B cell (primary cell): Measurements from ENCODE around the gene DYRK1A. TPM values are rescaled to one million over a fixed set of nuclear protein-coding genes. Genes with fewer than 3 reads are reported as not detected.

ENCODE experiments used
- ATAC-seq: fragments of 200-7000 bp; cut with Tn5 transposase; one replicate; pipeline ENCODE4 v1.10.0; 2021; ENCODE audit warnings: low read depth, mild to moderate bottlenecking, moderate number of reproducible peaks, moderate library complexity
- CTCF ChIA-PET: fragments of 350-600 bp; sonication (Branson Sonifier 250); formaldehyde crosslinking; loops from one replicate; lab custom pipeline; 2021; ENCODE audit warnings: antibody characterized with exemption, inconsistent platforms; lab: Charles Lee
- POLR2A ChIA-PET: fragments of 350-600 bp; sonication (Branson Sonifier 250); formaldehyde crosslinking; loops from one replicate; lab custom pipeline; 2021; ENCODE audit warnings: antibody characterized with exemption; lab: Charles Lee
- DNase-seq: peaks from one replicate; pipeline ENCODE4 v3.0.0; 2013
- H2AFZ ChIP-seq: 2 replicates; pipeline ENCODE4 v1.6.1; 2012; ENCODE audit warnings: mild to moderate bottlenecking, low read depth, low read length; ENCODE audit not compliant: insufficient read depth, poor library complexity, severe bottlenecking
- H3K27ac ChIP-seq, 2 donors: 1 replicate in 1 of 2; 2 replicates in 1 of 2; pipeline ENCODE4 v1.5.1; 2012 to 2013; ENCODE audit warnings: low read length in 2 of 2, mild to moderate bottlenecking in 2 of 2, moderate library complexity in 1 of 2
- H3K27me3 ChIP-seq, 4 experiments: fragments of 200-600 bp in 1 of 4; sonication (generic) in 1 of 4; replicated peaks in 1 of 4; 1 replicate in 2 of 4; 2 replicates in 2 of 4; pipeline versions ENCODE4 v1.6.1 to v1.7.0; 2013 to 2016; ENCODE audit warnings: low read length in 3 of 4, mild to moderate bottlenecking in 2 of 4, mixed read lengths in 1 of 4, moderate library complexity in 1 of 4; ENCODE audit not compliant: insufficient read depth in 4 of 4, control insufficient read depth in 3 of 4; ENCODE audit errors: control extremely low read depth in 1 of 4
- H3K36me3 ChIP-seq, 2 experiments: replicated peaks in 1 of 2; 1 replicate in 1 of 2; 2 replicates in 1 of 2; pipeline versions ENCODE4 v1.6.1 to v1.7.1; 2013; ENCODE audit warnings: low read length in 1 of 2; ENCODE audit not compliant: insufficient read depth in 2 of 2, control insufficient read depth in 1 of 2; ENCODE audit errors: control extremely low read depth in 1 of 2, extremely low read depth in 1 of 2
- H3K4me1 ChIP-seq, 2 donors: fragments of 200-600 bp in 1 of 2; sonication (generic) in 1 of 2; 1 replicate in 1 of 2; 2 replicates in 1 of 2; pipeline versions ENCODE4 v1.5.1 to v1.6.1; 2013 to 2017; ENCODE audit warnings: low read length in 2 of 2; ENCODE audit not compliant: control insufficient read depth in 2 of 2, insufficient read depth in 2 of 2
- H3K4me2 ChIP-seq: replicated peaks from 2 replicates; pipeline ENCODE3; 2012; ENCODE audit warnings: mild to moderate bottlenecking, low read depth, low read length; ENCODE audit not compliant: poor library complexity, severe bottlenecking
- H3K4me3 ChIP-seq, 5 experiments: fragments of 200-600 bp in 1 of 5; sonication (generic) in 1 of 5; 1 replicate in 3 of 5; 2 replicates in 2 of 5; pipeline versions ENCODE4 v1.5.1 to v1.7.0; 2011 to 2016; ENCODE audit warnings: low read length in 4 of 5, mild to moderate bottlenecking in 4 of 5, low read depth in 2 of 5, control low read depth in 1 of 5, moderate library complexity in 1 of 5; ENCODE audit not compliant: insufficient read depth in 1 of 5; ENCODE audit errors: control extremely low read depth in 1 of 5, extremely low read depth in 1 of 5
- H3K79me2 ChIP-seq: fragments of 200-600 bp; sonication (generic); one replicate; pipeline ENCODE4 v1.6.0; 2016; ENCODE audit warnings: low read length; ENCODE audit not compliant: control insufficient read depth, insufficient read depth
- H3K9ac ChIP-seq: fragments of 200-600 bp; sonication (generic); 2 replicates; pipeline ENCODE4 v1.6.1; 2017; ENCODE audit warnings: mild to moderate bottlenecking, low read length, moderate library complexity
- H3K9me3 ChIP-seq, 3 donors: one replicate each; pipeline versions ENCODE4 v1.6.1 to v1.7.1; 2013; ENCODE audit warnings: low read length in 2 of 3; ENCODE audit not compliant: control insufficient read depth in 2 of 3, insufficient read depth in 1 of 3; ENCODE audit errors: control extremely low read depth in 1 of 3
- H4K20me1 ChIP-seq: 2 replicates; pipeline ENCODE4 v1.6.0; 2012; ENCODE audit warnings: mild to moderate bottlenecking, low read length; ENCODE audit not compliant: insufficient read depth, control insufficient read depth, poor library complexity, severe bottlenecking
- H3K27ac Mint-ChIP-seq: one replicate; pipeline ENCODE4 v1.8.0; 2021; ENCODE audit warnings: mixed read lengths
- H3K27me3 Mint-ChIP-seq: one replicate; pipeline ENCODE4 v1.8.0; 2021; ENCODE audit warnings: mixed read lengths
- H3K4me1 Mint-ChIP-seq: one replicate; pipeline ENCODE4 v1.8.0; 2021; ENCODE audit warnings: mixed read lengths
- H3K4me3 Mint-ChIP-seq: one replicate; pipeline ENCODE4 v1.8.0; 2021; ENCODE audit warnings: mixed read lengths
- H3K9me3 Mint-ChIP-seq: one replicate; pipeline ENCODE4 v1.8.0; 2022; ENCODE audit warnings: mixed read lengths; ENCODE audit not compliant: insufficient read depth
- EZH2 ChIP-seq: IDR thresholded peaks from 2 replicates; pipeline ENCODE4 v1.6.1; 2012; ENCODE audit warnings: borderline replicate concordance, low read depth, mild to moderate bottlenecking, moderate library complexity, low read length; ENCODE audit not compliant: insufficient read depth, poor library complexity, severe bottlenecking
- WGBS: methylation state at CpG from one replicate; pipeline ENCODE4 v1.1.5; 2013; ENCODE audit warnings: missing lambda C conversion rate; ENCODE audit not compliant: insufficient coverage; 5-methylcytosine and 5-hydroxymethylcytosine counted together
- intact Hi-C: fragments of 100-400 bp; cut with micrococcal nuclease; formaldehyde crosslinking; loops from one replicate; pipeline ENCODE4 v1.10.0; 2022
- polyA plus RNA-seq: library from polyadenylated mRNA; depleted of rRNA; stranded (reverse); fragments of >200 nt; gene quantifications from 2 replicates; pipeline ENCODE4 v1.2.3, GENCODE V29; 2012
- total RNA-seq, 2 donors: library from RNA; stranded (reverse); fragments of 120-200 nt in 1 of 2; gene quantifications; 1 replicate in 1 of 2; 2 replicates in 1 of 2; pipeline versions ENCODE4 v1.2.3 to v1.2.4, GENCODE V29; 2013 to 2022
- TF ChIP-seq, protein P1 (sequence below): fragments of 200-600 bp; IDR thresholded peaks from one replicate; pipeline ENCODE4 v1.8.0; 2022; ENCODE audit warnings: antibody characterized with exemption, mild to moderate bottlenecking

DYRK1A gene
- total and polyA plus RNA-seq, 2 donors (not counting 1 experiment from before 2014, with no cell fraction given), result 46.6 to 147 TPM

DNA sequence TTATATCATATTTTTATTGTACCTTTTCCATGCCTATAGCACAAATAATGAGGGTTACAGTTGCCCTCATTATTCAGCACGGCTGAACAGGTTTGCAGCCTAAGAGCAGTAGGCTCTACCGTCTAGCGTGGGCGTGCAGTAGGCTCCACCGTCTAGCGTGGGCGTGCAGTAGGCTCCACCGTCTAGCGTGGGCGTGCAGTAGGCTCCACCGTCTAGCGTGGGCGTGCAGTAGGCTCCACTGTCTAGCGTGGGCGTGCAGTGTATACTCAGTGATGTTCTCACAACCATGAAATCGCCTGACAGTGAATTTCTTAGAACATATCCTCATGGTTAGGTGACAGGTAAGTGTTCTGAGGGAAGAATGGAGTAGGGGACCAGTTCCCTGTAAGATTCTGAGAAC lies 84.9 kb downstream of the DYRK1A start:
- Histone ChIP-seq H4K20me1 (peaks cover 93% of the 10 kb centered on the region), H3K4me1 (peaks cover 15 to 35% of the 10 kb centered on the region in 2 donors), H3K36me3 (peaks cover 5 to 18% of the 10 kb centered on the region in 2 experiments), H3K4me2 (no peak overlapping the region), H3K9ac (no peak overlapping the region), H3K79me2 (peaks cover 99% of the 10 kb centered on the region), H3K9me3 (no peaks in the 10 kb centered on the region), H3K27me3 (no peaks in the 10 kb centered on the region), H3K4me3 (no peak overlapping the region), H3K27ac (peak overlapping the region in 1 of 2 donors; percentile 23), H2AFZ (no peak overlapping the region)
- ATAC-seq (no peak), DNase-seq (no peak)
- ChIA-PET POLR2A (no interaction called here), CTCF (interaction anchor here (2.0 kb wide), 1 partner anchor 12 kb away, joined by 9 read pairs; no protein-coding TSS in a partner anchor)
- 89% methylated on average over 9 of the region's 16 CpGs for WGBS
- Mint-ChIP-seq H3K27me3 (no peaks in the 10 kb centered on the region), H3K9me3 (no peaks in the 10 kb centered on the region), H3K4me3 (peak overlapping the region; percentile 6), H3K27ac (no peak overlapping the region), H3K4me1 (peaks cover 64% of the 10 kb centered on the region)
- intact Hi-C loops, result no loop called here
- TF ChIP-seq EZH2, result no peak
- TF ChIP-seq, protein P1, sequence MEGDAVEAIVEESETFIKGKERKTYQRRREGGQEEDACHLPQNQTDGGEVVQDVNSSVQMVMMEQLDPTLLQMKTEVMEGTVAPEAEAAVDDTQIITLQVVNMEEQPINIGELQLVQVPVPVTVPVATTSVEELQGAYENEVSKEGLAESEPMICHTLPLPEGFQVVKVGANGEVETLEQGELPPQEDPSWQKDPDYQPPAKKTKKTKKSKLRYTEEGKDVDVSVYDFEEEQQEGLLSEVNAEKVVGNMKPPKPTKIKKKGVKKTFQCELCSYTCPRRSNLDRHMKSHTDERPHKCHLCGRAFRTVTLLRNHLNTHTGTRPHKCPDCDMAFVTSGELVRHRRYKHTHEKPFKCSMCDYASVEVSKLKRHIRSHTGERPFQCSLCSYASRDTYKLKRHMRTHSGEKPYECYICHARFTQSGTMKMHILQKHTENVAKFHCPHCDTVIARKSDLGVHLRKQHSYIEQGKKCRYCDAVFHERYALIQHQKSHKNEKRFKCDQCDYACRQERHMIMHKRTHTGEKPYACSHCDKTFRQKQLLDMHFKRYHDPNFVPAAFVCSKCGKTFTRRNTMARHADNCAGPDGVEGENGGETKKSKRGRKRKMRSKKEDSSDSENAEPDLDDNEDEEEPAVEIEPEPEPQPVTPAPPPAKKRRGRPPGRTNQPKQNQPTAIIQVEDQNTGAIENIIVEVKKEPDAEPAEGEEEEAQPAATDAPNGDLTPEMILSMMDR, result no peak

DNA sequence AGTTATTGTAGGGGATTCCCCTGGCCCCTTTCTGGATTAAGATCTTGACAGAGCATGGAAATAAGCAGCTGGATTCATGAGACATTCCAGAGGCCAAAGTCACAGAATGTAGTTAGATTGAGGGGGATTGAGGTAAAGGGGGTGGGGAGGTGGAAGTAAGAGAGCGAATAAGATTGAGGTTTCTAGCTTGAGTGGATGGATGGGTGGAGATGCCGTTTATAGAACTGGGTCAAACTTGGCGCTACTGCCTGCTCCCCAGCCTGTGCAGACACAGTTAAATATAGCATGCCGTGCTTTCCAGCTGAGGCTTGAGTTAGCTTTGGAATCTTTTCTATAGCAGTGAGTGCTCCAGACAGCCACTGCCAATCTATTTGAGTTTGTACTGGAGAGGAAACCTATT lies 85.7 kb downstream of the DYRK1A start:
- no peak overlapping the region for H3K4me3 Mint-ChIP-seq
- ATAC-seq (peak; percentile 17), DNase-seq (peak; percentile 30)
- intact Hi-C loops, result no loop called here
- H4K20me1 ChIP-seq, result peaks cover 93% of the 10 kb centered on the region
- WGBS, result 29% methylated on average over 2 of the region's 4 CpGs
- H3K9me3 ChIP-seq, result no peaks in the 10 kb centered on the region
- no peak for TF ChIP-seq EZH2
- TF ChIP-seq, protein P1, result no peak
- no peak overlapping the region for H2AFZ ChIP-seq
- peak overlapping the region in 1 of 2 donors; percentile 56 for H3K27ac ChIP-seq
- no peaks in the 10 kb centered on the region for H3K27me3 ChIP-seq
- H3K4me3 ChIP-seq, result no peak overlapping the region
- CTCF ChIA-PET, result interaction anchor here (2.0 kb wide), 1 partner anchor 11 kb away, joined by 9 read pairs; no protein-coding TSS in a partner anchor
- H3K36me3 ChIP-seq, result peaks cover 5 to 20% of the 10 kb centered on the region in 2 experiments
- H3K9ac ChIP-seq, result no peak overlapping the region
- POLR2A ChIA-PET, result no interaction called here
- no peak overlapping the region for H3K27ac Mint-ChIP-seq
- H3K27me3 Mint-ChIP-seq, result no peaks in the 10 kb centered on the region
- peaks cover 62% of the 10 kb centered on the region for H3K4me1 Mint-ChIP-seq
- peaks cover 15 to 32% of the 10 kb centered on the region in 2 donors for H3K4me1 ChIP-seq
- peaks cover 98% of the 10 kb centered on the region for H3K79me2 ChIP-seq
- H3K4me2 ChIP-seq, result peak overlapping the region; percentile 40
- no peaks in the 10 kb centered on the region for H3K9me3 Mint-ChIP-seq
